Smooth muscle cell of the brain vasculature (primary cell): ENCODE measurements around the gene PAPPA.

Source experiments
- DNase-seq: peaks from one replicate; pipeline ENCODE4 v3.0.0-alpha.2; 2012; ENCODE audit warnings: low read depth, low spot score

Gene PAPPA

DNA sequence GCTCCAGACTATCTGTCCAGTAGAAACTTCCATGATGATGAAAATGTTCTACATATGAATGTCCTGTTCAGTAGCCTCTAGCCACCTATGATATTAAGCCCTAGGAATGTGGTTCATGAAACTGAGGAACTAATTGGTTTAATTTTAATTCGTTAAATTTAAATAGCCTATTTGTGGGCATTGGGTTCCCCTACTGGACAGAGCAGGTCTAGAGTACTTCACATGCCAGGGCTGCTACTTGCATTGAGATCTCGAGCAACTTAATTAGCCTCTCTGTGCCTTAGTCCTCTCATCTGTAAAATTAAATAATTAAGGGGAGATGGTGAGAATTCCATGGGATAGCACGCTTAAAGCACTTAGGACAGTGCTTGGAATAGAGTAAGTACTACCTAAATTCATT lies 160.0 kb downstream of the PAPPA start:
- no peak for DNase-seq

GRCh38 chr9:116316246-116316645 lies 162.7 kb downstream of the PAPPA start:
- no peak for DNase-seq

- no peak for DNase-seq
Measured at GRCh38 chr9:116317503-116317902, 163.9 kb downstream of the PAPPA start.

GRCh38 chr9:116318468-116319374 lies 165.1 kb downstream of the PAPPA start:
- no peak for DNase-seq

DNA sequence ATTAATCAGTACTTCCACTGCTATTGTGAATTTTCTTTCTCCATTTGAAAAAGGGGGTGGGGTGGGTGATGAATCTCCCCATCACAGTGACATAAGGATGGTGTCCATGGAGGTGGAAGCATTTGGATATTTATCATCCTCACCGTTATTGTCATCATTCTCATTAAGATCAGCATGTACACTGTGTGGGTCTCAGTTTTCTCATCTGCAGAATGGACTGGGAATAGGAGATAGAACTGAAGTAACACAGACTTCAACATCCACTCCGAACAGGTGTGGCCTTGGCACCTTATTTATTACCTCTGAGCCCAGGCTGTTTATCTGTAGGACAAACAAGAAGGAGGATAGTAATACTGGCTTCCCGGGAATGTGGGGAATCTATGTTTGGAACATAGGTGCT lies 165.9 kb downstream of the PAPPA start:
- no peak for DNase-seq

- DNase-seq, result no peak
Measured at GRCh38 chr9:116320290-116320689, 166.7 kb downstream of the PAPPA start.

- DNase-seq, result no peak
Measured at GRCh38 chr9:116322521-116322920, 168.9 kb downstream of the PAPPA start.

- DNase-seq, result no peak
Measured at GRCh38 chr9:116323012-116323411, 169.4 kb downstream of the PAPPA start.

GRCh38 chr9:116323571-116323970 lies 170.0 kb downstream of the PAPPA start:
- no peak for DNase-seq

DNA sequence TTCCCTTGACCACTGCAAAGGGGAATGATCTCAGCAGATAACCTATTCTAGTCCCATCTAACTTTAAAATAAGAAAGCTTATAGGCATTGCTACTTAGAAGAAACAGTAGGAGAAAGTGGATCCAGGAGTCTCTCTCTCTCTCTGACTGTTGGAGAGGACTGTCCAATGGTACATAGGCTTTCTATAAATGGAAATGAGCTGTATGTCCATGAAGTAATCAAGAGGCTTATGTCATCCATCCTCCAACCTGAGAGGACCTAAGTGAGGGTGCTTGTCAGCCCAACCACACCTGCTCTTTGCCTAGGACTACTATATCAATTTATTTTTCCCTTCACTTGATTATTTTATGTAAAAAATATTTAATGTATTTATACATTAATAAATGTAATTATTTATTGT lies 172.3 kb downstream of the PAPPA start:
- DNase-seq, result no peak

DNA sequence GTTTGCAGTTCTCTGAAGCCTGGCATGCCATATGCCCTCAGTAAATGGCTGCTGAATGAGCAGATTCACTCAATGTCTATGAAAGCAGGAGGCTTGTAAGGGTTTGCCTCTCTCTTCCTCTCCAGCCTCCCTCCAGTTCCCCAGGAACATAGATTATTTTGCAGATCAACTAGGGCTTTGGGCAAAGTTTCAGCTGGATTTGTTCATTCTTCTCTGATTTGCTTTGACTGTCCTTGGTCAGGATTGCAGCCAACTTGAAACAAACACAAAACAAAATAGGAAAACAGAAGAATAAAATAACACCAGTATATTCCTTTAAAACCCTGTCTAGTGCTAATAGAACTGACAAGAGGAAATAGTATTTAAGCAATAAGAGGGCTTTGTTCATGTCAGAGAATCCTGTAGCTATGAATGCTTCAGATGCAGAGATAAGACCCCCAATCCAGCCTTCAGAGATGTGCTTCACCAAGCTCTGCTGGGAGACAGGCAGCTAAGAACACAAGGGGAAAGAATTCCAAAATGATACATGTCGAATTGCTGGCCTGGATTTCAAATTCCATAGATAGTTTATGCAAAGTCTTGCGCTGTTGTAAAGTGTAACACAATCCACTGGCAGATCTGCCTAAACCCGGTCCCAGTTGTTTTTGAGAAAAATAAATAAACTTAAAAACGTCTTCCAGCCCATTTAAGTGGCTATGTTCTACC lies 174.3 kb downstream of the PAPPA start:
- no peak for DNase-seq

GRCh38 chr9:116329470-116329869 lies 175.9 kb downstream of the PAPPA start:
- no peak for DNase-seq

- no peak for DNase-seq
Measured at GRCh38 chr9:116331241-116331640, 177.7 kb downstream of the PAPPA start.

DNA sequence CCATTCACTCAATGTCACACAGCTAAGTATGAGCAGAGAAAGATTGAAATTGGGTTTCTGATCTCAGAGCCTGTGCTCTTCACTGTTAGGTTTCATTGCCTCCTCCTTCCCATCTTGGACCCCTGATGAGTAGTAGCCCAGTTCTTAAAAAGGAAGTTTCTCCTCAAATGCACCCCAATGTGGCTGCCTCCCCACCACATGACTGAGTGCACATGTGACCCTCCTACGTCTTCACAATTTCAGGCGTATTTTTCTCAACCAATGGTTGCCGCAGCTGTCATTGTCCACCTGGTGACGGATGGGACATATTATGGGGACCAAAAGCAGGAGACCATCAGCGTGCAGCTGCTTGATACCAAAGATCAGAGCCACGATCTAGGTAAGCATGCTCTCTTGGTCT lies 178.5 kb downstream of the PAPPA start:
- no peak for DNase-seq

DNA sequence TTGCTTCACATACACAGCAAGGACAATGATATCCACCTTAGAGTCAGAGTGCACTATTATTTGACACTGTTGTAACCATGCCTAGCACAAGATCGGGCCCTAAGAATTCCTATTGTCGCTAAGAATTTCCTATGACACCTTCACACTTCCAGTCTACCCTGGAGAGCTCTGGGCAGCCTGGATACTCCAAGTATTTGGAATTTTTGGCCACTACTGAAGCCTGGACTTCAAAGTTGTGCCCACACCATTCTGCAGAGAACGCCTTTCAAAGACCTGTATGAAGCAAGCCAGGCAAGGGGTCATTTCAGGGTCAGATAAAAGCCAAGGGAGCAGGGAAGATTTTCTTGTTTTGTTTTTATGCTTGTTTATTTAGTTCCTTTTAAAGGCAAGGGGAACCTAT lies 179.7 kb downstream of the PAPPA start:
- no peak for DNase-seq

DNA sequence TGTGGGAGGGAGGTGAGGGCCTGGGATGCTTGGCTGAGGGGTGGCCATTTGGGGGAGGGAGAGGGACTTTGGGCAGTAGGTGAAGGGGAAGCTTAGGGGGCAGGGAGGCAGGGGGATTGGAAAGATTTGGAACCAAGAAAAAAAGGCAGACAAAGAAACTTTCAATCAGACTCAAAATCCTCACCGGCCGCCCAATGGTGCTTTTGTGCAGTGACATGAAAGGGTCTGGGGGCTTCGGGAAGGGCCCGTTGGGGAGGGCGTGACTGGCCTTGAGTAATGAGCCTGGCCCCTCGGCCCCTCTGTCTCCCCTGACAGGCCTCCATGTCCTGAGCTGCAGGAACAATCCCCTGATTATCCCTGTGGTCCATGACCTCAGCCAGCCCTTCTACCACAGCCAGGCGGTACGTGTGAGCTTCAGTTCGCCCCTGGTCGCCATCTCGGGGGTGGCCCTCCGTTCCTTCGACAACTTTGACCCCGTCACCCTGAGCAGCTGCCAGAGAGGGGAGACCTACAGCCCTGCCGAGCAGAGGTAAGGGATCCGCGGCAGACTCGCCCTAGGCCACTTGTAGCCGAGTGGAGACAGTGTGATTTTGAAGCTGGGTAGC lies 181.1 kb downstream of the PAPPA start:
- no peak for DNase-seq

- DNase-seq, result no peak
Measured at GRCh38 chr9:116335392-116335791, 181.8 kb downstream of the PAPPA start.

DNA sequence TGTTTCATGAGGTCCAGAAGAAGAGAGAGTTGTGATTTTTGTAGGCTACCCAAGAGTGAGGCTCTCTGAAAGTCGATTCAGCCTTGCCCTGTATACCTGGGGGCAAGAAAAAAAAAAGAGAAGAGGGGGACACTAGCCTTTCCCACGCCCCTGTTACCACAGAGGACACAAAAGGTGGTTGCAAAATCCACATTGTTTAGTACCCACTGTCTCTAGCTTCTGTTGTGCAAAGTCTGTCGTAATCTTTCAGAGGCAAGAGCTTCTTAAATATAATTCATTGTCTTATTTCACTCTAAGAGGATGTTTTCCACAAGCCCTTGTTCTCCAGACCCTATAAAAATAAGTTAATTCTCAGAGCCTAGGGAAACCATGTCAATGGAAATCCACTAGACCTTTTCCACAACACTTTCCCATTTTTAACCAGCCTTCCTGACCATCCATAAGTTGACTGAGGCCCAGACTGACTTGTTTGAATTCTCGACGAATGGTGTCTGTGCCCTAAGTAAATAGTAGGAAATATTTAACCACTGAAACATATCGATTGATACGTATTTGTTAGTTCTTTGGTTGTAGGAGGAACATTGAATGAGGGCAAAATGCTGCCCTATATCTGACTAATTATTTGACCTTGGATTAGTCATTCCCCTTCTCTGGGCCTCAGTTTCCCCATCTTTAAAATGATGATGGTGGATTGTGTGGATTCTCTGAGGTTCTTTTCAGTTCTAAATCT lies 182.7 kb downstream of the PAPPA start:
- DNase-seq, result no peak

GRCh38 chr9:116337015-116337414 lies 183.4 kb downstream of the PAPPA start:
- no peak for DNase-seq

GRCh38 chr9:116340270-116340669 lies 186.7 kb downstream of the PAPPA start:
- DNase-seq, result no peak

DNA sequence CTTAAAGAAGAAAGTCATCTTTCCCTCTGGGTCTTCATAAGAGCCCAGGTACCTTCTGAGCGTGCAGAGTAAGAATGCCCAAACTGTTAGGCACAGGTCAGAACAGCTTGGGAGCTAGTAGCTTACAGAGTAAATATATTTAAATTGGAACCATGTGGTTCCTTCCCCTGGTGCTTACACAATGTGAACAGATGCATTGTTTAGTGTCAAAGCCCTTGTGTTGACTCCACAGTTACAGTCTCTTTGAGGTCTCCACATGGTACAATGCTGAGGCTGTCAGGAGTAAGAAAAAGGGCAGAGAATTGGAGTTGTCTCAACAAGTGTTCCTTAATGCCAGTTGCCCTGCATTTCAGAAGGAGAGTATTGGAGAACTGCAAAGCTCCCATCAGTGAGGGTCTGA lies 188.5 kb downstream of the PAPPA start:
- DNase-seq, result no peak

- DNase-seq, result no peak
Measured at GRCh38 chr9:116342941-116343340, 189.3 kb downstream of the PAPPA start.
